Measurements from ENCODE around the gene SLC39A7.

SLC39A7 gene

GRCh38 chr6:33250731-33251130 lies 50.1 kb downstream of the SLC39A7 start:
- in situ Hi-C loops (cut with MboI; ENCODE audit: low sequenced_read_pairs, unreplicated experiment): no loop called here
- TF ChIP-seq CTCF (IDR thresholded peaks at IDR 0.05; ENCODE audit: borderline replicate concordance, control extremely low read depth, extremely low read depth, insufficient read depth, missing control alignments): no peak

GRCh38 chr6:33251395-33252012 lies 50.8 kb downstream of the SLC39A7 start:
- in situ Hi-C loops (cut with MboI; ENCODE audit: low sequenced_read_pairs, unreplicated experiment): no loop called here
- TF ChIP-seq CTCF (IDR thresholded peaks at IDR 0.05; ENCODE audit: borderline replicate concordance, control extremely low read depth, extremely low read depth, insufficient read depth, missing control alignments): no peak
- no peak for DNase-seq (ENCODE audit: low spot score)

More at GRCh38 chr6:33250731-33251130, 50.1 kb downstream of the SLC39A7 start:
- no peak for DNase-seq (ENCODE audit: low spot score)

GRCh38 chr6:33252759-33253158 lies 52.1 kb downstream of the SLC39A7 start:
- DNase-seq (ENCODE audit: low spot score): no peak
- no peak for TF ChIP-seq CTCF (IDR thresholded peaks at IDR 0.05; ENCODE audit: borderline replicate concordance, control extremely low read depth, extremely low read depth, insufficient read depth, missing control alignments)
- in situ Hi-C loops (cut with MboI; ENCODE audit: low sequenced_read_pairs, unreplicated experiment): no loop called here

Data from GM13976 (cell line).